Choroid plexus epithelial cell (primary cell): Measurements from ENCODE around the gene STARD13.

ENCODE experiments used
- DNase-seq: peaks from one replicate; pipeline ENCODE4 v3.0.0-alpha.2; 2010; ENCODE audit warnings: low read depth
- H3K4me3 ChIP-seq: 2 replicates; pipeline ENCODE4 v1.5.1; 2011; ENCODE audit warnings: low read depth, mild to moderate bottlenecking, control low read depth, low read length, moderate library complexity
- CTCF ChIP-seq: conservative IDR thresholded peaks from 2 replicates; pipeline ENCODE4 v1.5.1; 2011; ENCODE audit warnings: low read depth, mild to moderate bottlenecking, control low read depth, inconsistent platforms, low read length, moderate library complexity

The STARD13 gene

GRCh38 chr13:33076001-33076992 lies 209.3 kb downstream of the STARD13 start:
- no peak overlapping the region for H3K4me3 ChIP-seq
- no peak for TF ChIP-seq CTCF
- no peak for DNase-seq

GRCh38 chr13:33073338-33073737 lies 212.2 kb downstream of the STARD13 start:
- DNase-seq = no peak

DNA sequence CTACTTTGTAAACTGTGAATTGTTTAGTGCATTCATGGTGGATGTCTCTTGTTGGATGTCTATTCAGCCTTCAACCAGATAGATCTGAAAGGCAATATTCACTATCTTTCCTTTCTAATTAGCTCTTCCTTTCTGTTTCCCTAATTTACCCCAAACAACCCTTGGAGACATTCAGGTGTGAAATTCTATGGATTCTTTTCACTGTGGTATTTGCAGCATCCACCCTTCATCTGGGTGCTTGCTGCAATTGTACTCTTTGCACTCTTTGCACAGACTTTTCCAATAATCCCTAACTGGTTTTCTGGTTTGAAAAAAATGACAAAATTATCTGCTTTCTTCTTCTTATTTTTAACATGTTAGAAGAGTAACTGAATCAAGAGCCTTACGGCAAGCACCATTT lies 212.8 kb downstream of the STARD13 start:
- no peak overlapping the region for H3K4me3 ChIP-seq
- DNase-seq = no peak
- no peak for TF ChIP-seq CTCF

More at GRCh38 chr13:33073338-33073737, 212.2 kb downstream of the STARD13 start:
- no peak overlapping the region for H3K4me3 ChIP-seq
- no peak for TF ChIP-seq CTCF

- no peak overlapping the region for H3K4me3 ChIP-seq
- no peak for DNase-seq
- no peak for TF ChIP-seq CTCF
These were observed 213.3 kb downstream of the STARD13 start for GRCh38 chr13:33072282-33072681.

- no peak overlapping the region for H3K4me3 ChIP-seq
- peak; percentile 13 for DNase-seq
- TF ChIP-seq CTCF = no peak
These were observed 214.8 kb downstream of the STARD13 start for GRCh38 chr13:33070713-33071112.

- TF ChIP-seq CTCF = peak; percentile 44
- DNase-seq = peak; percentile 48
These were observed 216.2 kb downstream of the STARD13 start for GRCh38 chr13:33069365-33069764.

More at GRCh38 chr13:33069365-33069764, 216.2 kb downstream of the STARD13 start:
- H3K4me3 ChIP-seq = no peak overlapping the region
